ENCODE results near the gene CEMIP.

CEMIP gene

GRCh38 chr15:80789296-80789695, 10.1 kb downstream of the CEMIP start:
- DNase-seq (ENCODE audit: low read depth in 2 of 2): peak; percentile 41 to 47
- TF ChIP-seq, protein P1, sequence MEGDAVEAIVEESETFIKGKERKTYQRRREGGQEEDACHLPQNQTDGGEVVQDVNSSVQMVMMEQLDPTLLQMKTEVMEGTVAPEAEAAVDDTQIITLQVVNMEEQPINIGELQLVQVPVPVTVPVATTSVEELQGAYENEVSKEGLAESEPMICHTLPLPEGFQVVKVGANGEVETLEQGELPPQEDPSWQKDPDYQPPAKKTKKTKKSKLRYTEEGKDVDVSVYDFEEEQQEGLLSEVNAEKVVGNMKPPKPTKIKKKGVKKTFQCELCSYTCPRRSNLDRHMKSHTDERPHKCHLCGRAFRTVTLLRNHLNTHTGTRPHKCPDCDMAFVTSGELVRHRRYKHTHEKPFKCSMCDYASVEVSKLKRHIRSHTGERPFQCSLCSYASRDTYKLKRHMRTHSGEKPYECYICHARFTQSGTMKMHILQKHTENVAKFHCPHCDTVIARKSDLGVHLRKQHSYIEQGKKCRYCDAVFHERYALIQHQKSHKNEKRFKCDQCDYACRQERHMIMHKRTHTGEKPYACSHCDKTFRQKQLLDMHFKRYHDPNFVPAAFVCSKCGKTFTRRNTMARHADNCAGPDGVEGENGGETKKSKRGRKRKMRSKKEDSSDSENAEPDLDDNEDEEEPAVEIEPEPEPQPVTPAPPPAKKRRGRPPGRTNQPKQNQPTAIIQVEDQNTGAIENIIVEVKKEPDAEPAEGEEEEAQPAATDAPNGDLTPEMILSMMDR (IDR thresholded peaks at IDR 0.05; ENCODE audit: low read depth, low read length): no peak
- no peak overlapping the region for H3K4me3 ChIP-seq (replicated peaks in 1 of 2; ENCODE audit: low read depth in 2 of 2, low read length in 2 of 2)

DNA sequence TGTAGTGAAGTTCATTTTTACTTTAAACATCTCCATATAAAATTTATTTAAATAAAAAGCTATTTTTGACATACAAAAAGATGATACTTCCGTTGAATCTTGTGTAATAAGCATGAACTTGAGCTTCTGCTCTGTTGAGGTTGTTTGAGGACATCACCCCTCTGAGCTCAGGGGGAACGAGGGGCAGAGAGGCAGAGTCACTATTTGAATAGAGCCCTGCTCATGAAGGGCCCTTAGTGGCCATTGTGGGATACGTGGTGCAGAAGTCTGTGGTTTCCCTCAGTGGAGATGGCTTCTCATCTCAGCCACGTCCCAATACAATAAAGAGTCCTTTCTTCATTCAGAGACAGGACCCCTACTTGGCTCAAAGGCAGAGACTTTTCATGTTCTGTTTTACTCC, 10.6 kb downstream of the CEMIP start:
- TF ChIP-seq, protein P1 (IDR thresholded peaks at IDR 0.05; ENCODE audit: low read depth, low read length): no peak
- no peak overlapping the region for H3K4me3 ChIP-seq (replicated peaks in 1 of 2; ENCODE audit: low read depth in 2 of 2, low read length in 2 of 2)
- peak in 1 of 2 donors; percentile 35 for DNase-seq (ENCODE audit: low read depth in 2 of 2)

DNA sequence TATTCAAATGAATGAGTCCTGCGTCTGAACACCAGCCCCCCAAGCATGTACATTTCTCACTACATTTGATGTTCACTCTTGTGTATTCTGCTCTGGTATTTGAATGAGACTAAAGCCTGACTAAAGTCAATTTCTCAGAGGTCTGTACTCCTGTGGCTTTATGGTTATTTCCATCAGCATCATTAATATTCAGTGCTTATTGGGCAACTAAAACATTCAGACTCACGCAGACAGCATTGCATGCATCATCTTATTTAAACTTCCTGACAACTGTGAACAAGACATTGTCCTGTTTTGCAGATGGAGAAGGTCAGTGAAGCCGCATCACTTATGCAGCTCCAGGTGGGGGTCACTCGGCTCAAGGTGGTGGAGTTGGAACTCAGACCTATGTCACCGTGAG, 11.1 kb downstream of the CEMIP start:
- TF ChIP-seq, protein P1 (IDR thresholded peaks at IDR 0.05; ENCODE audit: low read depth, low read length): no peak
- DNase-seq (ENCODE audit: low read depth in 2 of 2): peak in 1 of 2 donors; percentile 32
- H3K4me3 ChIP-seq (replicated peaks in 1 of 2; ENCODE audit: low read depth in 2 of 2, low read length in 2 of 2): no peak overlapping the region

DNA sequence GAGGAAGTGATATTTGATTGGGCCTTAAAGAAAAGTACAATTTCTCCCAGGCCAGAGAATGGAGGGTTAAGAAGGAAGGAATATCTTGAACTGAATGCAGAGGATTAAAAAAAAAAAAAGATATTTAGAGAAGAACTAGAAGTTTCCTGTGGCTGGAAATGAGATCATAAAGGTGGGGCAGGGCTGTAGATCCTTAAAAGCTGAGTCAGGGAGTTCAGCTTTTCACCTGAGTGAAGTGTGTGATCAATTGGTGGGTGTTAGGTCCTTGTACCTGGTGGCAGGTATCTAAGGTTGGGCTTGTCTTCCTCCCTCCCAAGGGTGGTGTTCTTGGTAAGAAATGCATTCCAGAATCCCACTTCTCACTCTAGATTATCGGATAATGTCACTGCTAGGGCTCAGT, 11.8 kb downstream of the CEMIP start:
- TF ChIP-seq, protein P1 (IDR thresholded peaks at IDR 0.05; ENCODE audit: low read depth, low read length): no peak
- no peak for DNase-seq (ENCODE audit: low read depth in 2 of 2)
- H3K4me3 ChIP-seq (replicated peaks in 1 of 2; ENCODE audit: low read depth in 2 of 2, low read length in 2 of 2): no peak overlapping the region

DNA sequence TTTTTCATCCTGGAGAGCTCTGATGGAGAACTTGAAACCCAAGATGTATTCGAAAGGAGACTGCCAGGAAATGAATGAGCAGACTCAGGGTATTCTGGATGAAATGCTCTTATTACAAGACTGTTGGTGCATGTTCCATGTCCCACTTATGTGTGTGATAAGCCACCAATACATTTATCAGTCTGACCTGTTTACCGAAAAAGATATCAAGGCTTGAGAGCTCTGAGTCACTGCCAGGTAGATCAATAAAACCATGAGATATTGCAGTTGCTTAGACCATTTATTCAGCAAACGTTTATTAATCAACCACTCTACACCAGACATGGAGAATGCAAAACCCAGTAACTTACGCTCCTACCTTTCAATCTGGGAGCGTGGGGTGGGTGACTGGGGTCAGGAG, 17.2 kb downstream of the CEMIP start:
- TF ChIP-seq, protein P1 (IDR thresholded peaks at IDR 0.05; ENCODE audit: low read depth, low read length): no peak
- DNase-seq (ENCODE audit: low read depth in 2 of 2): no peak

DNA sequence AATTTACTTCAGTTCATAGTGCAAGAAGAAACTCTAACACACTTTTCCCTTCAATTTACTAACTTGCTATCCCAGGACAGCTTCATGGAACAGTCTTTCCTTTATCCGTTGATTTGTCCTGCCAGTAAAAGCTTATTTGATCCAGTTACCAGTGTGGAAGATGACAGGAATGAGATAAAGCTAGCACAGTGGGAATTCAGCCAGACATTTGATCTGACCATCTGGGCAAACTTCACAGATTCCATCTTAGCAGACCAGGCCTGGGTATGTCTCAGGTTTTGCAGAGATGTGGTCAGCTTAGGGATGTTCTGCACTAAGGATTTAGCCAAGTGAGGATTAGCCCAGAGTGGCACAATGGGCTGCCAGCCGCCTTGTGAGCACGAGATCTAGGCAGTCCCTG, 19.7 kb downstream of the CEMIP start:
- no peak for DNase-seq (ENCODE audit: low read depth in 2 of 2)
- TF ChIP-seq, protein P1 (IDR thresholded peaks at IDR 0.05; ENCODE audit: low read depth, low read length): no peak
- H3K4me3 ChIP-seq (replicated peaks in 1 of 2; ENCODE audit: low read depth in 2 of 2, low read length in 2 of 2): no peak overlapping the region

More for the DNA sequence above, 17.2 kb downstream of the CEMIP start:
- no peak overlapping the region for H3K4me3 ChIP-seq (replicated peaks in 1 of 2; ENCODE audit: low read depth in 2 of 2, low read length in 2 of 2)

DNA sequence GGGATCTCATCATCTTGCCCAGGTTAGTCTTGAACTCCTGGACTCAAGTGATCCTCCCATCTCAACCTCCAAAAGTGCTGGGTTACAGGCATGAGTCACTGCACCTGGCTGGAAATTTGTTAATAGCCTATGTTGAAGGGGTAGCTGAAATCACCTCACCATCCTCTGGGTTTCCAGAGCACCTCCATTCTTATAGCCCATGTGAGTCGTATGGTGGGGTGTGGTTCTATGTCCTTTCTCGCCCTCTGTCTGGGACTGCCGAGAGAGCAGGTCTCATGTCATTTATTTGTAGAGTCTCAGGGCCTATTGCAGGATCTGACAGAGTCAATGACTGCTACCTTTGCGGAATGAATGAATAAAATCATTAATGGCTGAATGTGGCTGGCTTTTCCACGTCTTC, 20.9 kb downstream of the CEMIP start:
- TF ChIP-seq, protein P1 (IDR thresholded peaks at IDR 0.05; ENCODE audit: low read depth, low read length): no peak
- no peak for DNase-seq (ENCODE audit: low read depth in 2 of 2)
- no peak overlapping the region for H3K4me3 ChIP-seq (replicated peaks in 1 of 2; ENCODE audit: low read depth in 2 of 2, low read length in 2 of 2)

Data from cardiac fibroblast (primary cell).